Memory B cell (primary cell): Measurements from ENCODE around the gene MDGA2.
"Not testable (repeated sequence)": the region's sequence is repeated elsewhere in the genome, so short reads cannot be mapped to it uniquely, and the experiment has no call there.

Experiments used
- ATAC-seq: fragments of 150-1000 bp; cut with Tn5 transposase; 2 replicates; pipeline ENCODE4 v1.10.0; 2021; ENCODE audit warnings: low read depth, mild to moderate bottlenecking, moderate library complexity
- DNase-seq, 2 donors: peaks; one replicate each; pipeline ENCODE4 v3.0.0; 2022; ENCODE audit warnings: low spot score in 2 of 2
- H3K27ac Mint-ChIP-seq: one replicate; pipeline ENCODE4 v1.8.0; 2022; ENCODE audit warnings: mild to moderate bottlenecking, moderate library complexity, mixed read lengths
- H3K27me3 Mint-ChIP-seq: one replicate; pipeline ENCODE4 v1.8.0; 2022; ENCODE audit warnings: mixed read lengths
- H3K36me3 Mint-ChIP-seq: one replicate; pipeline ENCODE4 v1.8.0; 2022; ENCODE audit warnings: mild to moderate bottlenecking, mixed read lengths
- H3K4me1 Mint-ChIP-seq: one replicate; pipeline ENCODE4 v1.8.0; 2022; ENCODE audit warnings: mixed read lengths
- H3K4me3 Mint-ChIP-seq: one replicate; pipeline ENCODE4 v1.8.0; 2022; ENCODE audit warnings: mild to moderate bottlenecking, moderate library complexity, mixed read lengths
- H3K9me3 Mint-ChIP-seq: one replicate; pipeline ENCODE4 v1.8.0; 2022; ENCODE audit warnings: mixed read lengths

Gene MDGA2

GRCh38 chr14:47300796-47301195 lies 374.6 kb downstream of the MDGA2 start:
- Mint-ChIP-seq H3K36me3 (no peaks in the 10 kb centered on the region), H3K4me1 (no peaks in the 10 kb centered on the region), H3K27ac (no peak overlapping the region), H3K27me3 (no peaks in the 10 kb centered on the region), H3K4me3 (no peak overlapping the region), H3K9me3 (peaks cover 3% of the 10 kb centered on the region)
- ATAC-seq (no peak), DNase-seq (no peak)

DNA sequence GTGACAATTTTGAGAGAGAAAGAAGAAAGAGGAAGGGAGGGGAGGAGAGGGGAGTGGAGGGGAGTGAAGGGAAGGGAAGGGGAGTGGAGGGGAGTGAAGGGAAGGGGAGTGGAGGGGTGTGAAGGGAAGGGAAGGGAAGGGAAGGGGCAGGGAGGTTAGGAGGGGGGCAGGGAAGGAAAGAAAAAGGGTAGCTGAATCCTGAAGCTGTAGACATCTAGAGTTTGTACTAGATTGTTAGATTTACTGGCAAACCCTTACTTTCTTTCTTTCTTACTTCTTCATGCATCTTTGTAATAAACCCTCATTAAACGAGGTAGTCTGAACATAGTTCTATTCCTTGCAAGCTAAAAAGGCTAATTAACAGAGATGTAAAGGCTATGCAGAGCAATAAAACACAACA lies 378.0 kb downstream of the MDGA2 start:
- H3K27ac Mint-ChIP-seq = no peak overlapping the region
- H3K4me1 Mint-ChIP-seq = no peaks in the 10 kb centered on the region
- no peaks in the 10 kb centered on the region for H3K9me3 Mint-ChIP-seq
- ATAC-seq (no peak), DNase-seq (no peak)
- no peak overlapping the region for H3K4me3 Mint-ChIP-seq
- H3K36me3 Mint-ChIP-seq = no peaks in the 10 kb centered on the region
- no peaks in the 10 kb centered on the region for H3K27me3 Mint-ChIP-seq

DNA sequence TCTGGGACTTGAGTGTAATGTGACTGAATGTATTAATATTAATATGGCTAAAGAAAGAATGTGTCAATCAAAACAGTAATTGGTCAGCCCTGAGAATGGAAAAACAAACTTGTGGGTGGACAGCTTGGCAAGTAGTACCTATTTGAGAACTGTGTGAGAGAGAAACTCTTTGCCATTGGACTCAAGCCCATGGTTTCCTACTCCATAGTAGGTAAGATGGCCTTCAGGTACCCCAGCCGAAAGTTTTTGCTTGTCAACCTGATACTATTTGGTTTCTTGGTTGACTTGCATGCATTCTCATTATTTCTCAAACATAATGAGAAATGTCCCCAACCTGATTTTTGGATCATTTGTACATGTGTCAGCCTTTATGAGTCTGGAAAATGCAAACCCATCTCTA lies 391.1 kb downstream of the MDGA2 start:
- ATAC-seq (no peak), DNase-seq (no peak)
- no peaks in the 10 kb centered on the region for H3K36me3 Mint-ChIP-seq
- no peaks in the 10 kb centered on the region for H3K27me3 Mint-ChIP-seq
- no peak overlapping the region for H3K27ac Mint-ChIP-seq
- H3K9me3 Mint-ChIP-seq = no peaks in the 10 kb centered on the region
- H3K4me1 Mint-ChIP-seq = no peaks in the 10 kb centered on the region
- H3K4me3 Mint-ChIP-seq = no peak overlapping the region

GRCh38 chr14:47281761-47282160 lies 393.6 kb downstream of the MDGA2 start:
- not testable (repeated sequence) for H3K4me1 Mint-ChIP-seq, H3K9me3 Mint-ChIP-seq

DNA sequence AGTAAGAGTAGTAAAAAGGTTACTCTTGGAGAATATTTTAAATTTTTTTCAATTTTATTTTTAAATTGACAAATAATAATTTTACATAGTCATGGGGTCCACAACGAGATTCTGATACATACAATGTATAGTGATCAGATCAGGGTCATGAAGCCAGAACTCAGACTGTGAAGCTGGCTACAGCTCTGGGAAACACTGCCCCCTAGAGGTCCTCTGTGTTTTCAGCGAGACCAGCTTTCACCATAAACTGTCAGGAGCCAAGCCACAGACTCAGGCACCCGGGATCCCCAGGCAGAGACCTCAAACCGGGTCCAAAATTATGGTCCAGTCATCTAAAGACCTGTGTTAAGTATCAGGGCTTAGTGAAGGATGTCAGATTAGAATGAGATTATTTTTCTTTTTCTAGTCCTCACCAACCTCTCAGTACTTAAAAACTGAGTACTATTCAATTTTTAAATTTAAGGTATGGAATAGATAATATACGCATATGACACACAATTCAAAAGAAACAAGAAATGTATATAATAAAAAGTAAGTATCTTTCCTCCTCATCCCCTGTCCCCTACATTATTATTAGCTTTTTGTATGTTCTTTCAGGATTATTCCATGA lies 397.1 kb downstream of the MDGA2 start:
- no peak overlapping the region for H3K27ac Mint-ChIP-seq
- DNase-seq = no peak
- peaks cover 3% of the 10 kb centered on the region for H3K9me3 Mint-ChIP-seq
- H3K4me3 Mint-ChIP-seq = no peak overlapping the region
- no peaks in the 10 kb centered on the region for H3K4me1 Mint-ChIP-seq
- no peak for ATAC-seq
- H3K36me3 Mint-ChIP-seq = no peaks in the 10 kb centered on the region
- H3K27me3 Mint-ChIP-seq = no peaks in the 10 kb centered on the region

More at GRCh38 chr14:47281761-47282160, 393.6 kb downstream of the MDGA2 start:
- not testable (repeated sequence) for H3K27ac Mint-ChIP-seq, H3K4me3 Mint-ChIP-seq, H3K36me3 Mint-ChIP-seq, H3K27me3 Mint-ChIP-seq, DNase-seq, ATAC-seq

- Mint-ChIP-seq H3K36me3 (no peaks in the 10 kb centered on the region), H3K9me3 (peaks cover 3% of the 10 kb centered on the region), H3K4me3 (no peak overlapping the region), H3K27ac (no peak overlapping the region), H3K4me1 (no peaks in the 10 kb centered on the region), H3K27me3 (no peaks in the 10 kb centered on the region)
- no peak for ATAC-seq
- no peak for DNase-seq
Observed at GRCh38 chr14:47277703-47278102, 397.7 kb downstream of the MDGA2 start.

- DNase-seq (no peak), ATAC-seq (no peak)
- Mint-ChIP-seq H3K27ac (no peak overlapping the region), H3K27me3 (no peaks in the 10 kb centered on the region), H3K4me1 (no peaks in the 10 kb centered on the region), H3K36me3 (no peaks in the 10 kb centered on the region), H3K4me3 (no peak overlapping the region), H3K9me3 (peaks cover 3% of the 10 kb centered on the region)
Observed at GRCh38 chr14:47276931-47277330, 398.5 kb downstream of the MDGA2 start.

GRCh38 chr14:47273939-47274338 lies 401.5 kb downstream of the MDGA2 start:
- ATAC-seq (no peak), DNase-seq (no peak)
- Mint-ChIP-seq H3K36me3 (no peaks in the 10 kb centered on the region), H3K27ac (no peak overlapping the region), H3K4me3 (no peak overlapping the region), H3K27me3 (no peaks in the 10 kb centered on the region), H3K9me3 (peaks cover 3% of the 10 kb centered on the region), H3K4me1 (no peaks in the 10 kb centered on the region)

DNA sequence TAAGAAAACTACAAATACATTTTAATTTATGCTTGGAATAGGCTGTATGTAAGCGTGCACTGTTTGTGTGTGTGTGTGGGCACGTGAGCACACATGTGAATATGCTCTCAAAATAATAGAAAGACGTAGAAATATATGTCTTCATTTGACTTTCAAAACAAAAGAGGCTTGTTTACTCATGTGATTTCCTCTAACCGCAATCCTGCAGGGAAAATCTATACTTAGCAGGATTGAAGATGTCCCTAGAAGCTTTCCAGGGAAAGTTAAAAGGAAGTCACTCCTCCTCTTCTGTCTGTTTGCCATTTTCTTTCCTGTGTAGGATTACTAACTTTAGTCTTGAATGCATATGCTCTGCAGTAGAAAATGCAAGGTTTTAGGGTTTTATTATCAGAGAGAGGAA lies 404.7 kb downstream of the MDGA2 start:
- no peak for DNase-seq
- Mint-ChIP-seq H3K9me3 (peaks cover 2% of the 10 kb centered on the region), H3K36me3 (no peaks in the 10 kb centered on the region), H3K27me3 (no peaks in the 10 kb centered on the region), H3K4me3 (no peak overlapping the region), H3K27ac (no peak overlapping the region), H3K4me1 (no peaks in the 10 kb centered on the region)
- no peak for ATAC-seq

GRCh38 chr14:47269756-47270492 lies 405.5 kb downstream of the MDGA2 start:
- H3K4me3 Mint-ChIP-seq = no peak overlapping the region
- DNase-seq (no peak), ATAC-seq (no peak)
- no peaks in the 10 kb centered on the region for H3K4me1 Mint-ChIP-seq
- H3K27me3 Mint-ChIP-seq = no peaks in the 10 kb centered on the region
- H3K27ac Mint-ChIP-seq = no peak overlapping the region
- peaks cover 2% of the 10 kb centered on the region for H3K9me3 Mint-ChIP-seq
- no peaks in the 10 kb centered on the region for H3K36me3 Mint-ChIP-seq

DNA sequence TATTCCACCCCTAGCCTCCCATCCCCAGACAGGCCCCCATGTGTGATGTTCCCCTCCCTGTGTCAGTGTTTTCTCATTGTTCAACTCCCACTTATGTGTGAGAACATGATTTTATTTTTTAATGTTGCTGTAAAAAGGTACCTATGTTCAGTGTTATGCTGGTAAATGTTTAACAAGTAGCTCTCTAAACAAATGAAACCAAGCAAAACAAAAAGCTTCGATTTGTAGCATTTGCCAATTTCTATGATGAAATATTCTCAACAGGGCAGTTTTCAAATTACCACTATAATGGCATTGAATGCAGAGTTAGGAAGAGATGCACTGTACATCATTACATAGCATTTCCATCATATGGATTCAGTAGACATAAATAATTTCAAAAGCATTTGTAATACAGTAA lies 410.6 kb downstream of the MDGA2 start:
- no peaks in the 10 kb centered on the region for H3K4me1 Mint-ChIP-seq
- no peaks in the 10 kb centered on the region for H3K27me3 Mint-ChIP-seq
- no peaks in the 10 kb centered on the region for H3K36me3 Mint-ChIP-seq
- ATAC-seq = no peak
- H3K27ac Mint-ChIP-seq = no peak overlapping the region
- H3K9me3 Mint-ChIP-seq = no peaks in the 10 kb centered on the region
- DNase-seq = no peak
- H3K4me3 Mint-ChIP-seq = no peak overlapping the region

GRCh38 chr14:47262801-47263200 lies 412.6 kb downstream of the MDGA2 start:
- no peaks in the 10 kb centered on the region for H3K36me3 Mint-ChIP-seq
- ATAC-seq = no peak

GRCh38 chr14:47261350-47261749 lies 414.1 kb downstream of the MDGA2 start:
- Mint-ChIP-seq H3K4me3 (no peak overlapping the region), H3K9me3 (peaks cover 2% of the 10 kb centered on the region), H3K36me3 (no peaks in the 10 kb centered on the region), H3K4me1 (no peaks in the 10 kb centered on the region), H3K27ac (no peak overlapping the region), H3K27me3 (no peaks in the 10 kb centered on the region)
- DNase-seq (no peak), ATAC-seq (no peak)

More at GRCh38 chr14:47262801-47263200, 412.6 kb downstream of the MDGA2 start:
- no peaks in the 10 kb centered on the region for H3K9me3 Mint-ChIP-seq
- H3K4me1 Mint-ChIP-seq = no peaks in the 10 kb centered on the region
- DNase-seq = no peak
- no peak overlapping the region for H3K27ac Mint-ChIP-seq
- no peak overlapping the region for H3K4me3 Mint-ChIP-seq
- no peaks in the 10 kb centered on the region for H3K27me3 Mint-ChIP-seq

- Mint-ChIP-seq H3K27ac (no peak overlapping the region), H3K36me3 (no peaks in the 10 kb centered on the region), H3K4me3 (no peak overlapping the region), H3K9me3 (peaks cover 2% of the 10 kb centered on the region), H3K27me3 (no peaks in the 10 kb centered on the region), H3K4me1 (no peaks in the 10 kb centered on the region)
- DNase-seq (no peak), ATAC-seq (no peak)
Observed at GRCh38 chr14:47259796-47260195, 415.6 kb downstream of the MDGA2 start.

- H3K27me3 Mint-ChIP-seq = no peaks in the 10 kb centered on the region
- no peak overlapping the region for H3K27ac Mint-ChIP-seq
- ATAC-seq = no peak
- H3K36me3 Mint-ChIP-seq = no peaks in the 10 kb centered on the region
- no peaks in the 10 kb centered on the region for H3K4me1 Mint-ChIP-seq
- H3K4me3 Mint-ChIP-seq = no peak overlapping the region
- no peak for DNase-seq
- H3K9me3 Mint-ChIP-seq = peaks cover 8% of the 10 kb centered on the region
Observed at GRCh38 chr14:47257013-47257412, 418.4 kb downstream of the MDGA2 start.
